GM19468 (cell line): ENCODE data around the gene PITPNM1.

ENCODE experiments used
- ATAC-seq: cut with Tn5 transposase; IDR thresholded peaks from one replicate; pipeline ENCODE4 v1.9.1; 2021; ENCODE audit warnings: mild to moderate bottlenecking, moderate library complexity, moderate number of reproducible peaks; ENCODE audit not compliant: unreplicated experiment; ENCODE audit errors: extremely low read depth

PITPNM1 gene

DNA sequence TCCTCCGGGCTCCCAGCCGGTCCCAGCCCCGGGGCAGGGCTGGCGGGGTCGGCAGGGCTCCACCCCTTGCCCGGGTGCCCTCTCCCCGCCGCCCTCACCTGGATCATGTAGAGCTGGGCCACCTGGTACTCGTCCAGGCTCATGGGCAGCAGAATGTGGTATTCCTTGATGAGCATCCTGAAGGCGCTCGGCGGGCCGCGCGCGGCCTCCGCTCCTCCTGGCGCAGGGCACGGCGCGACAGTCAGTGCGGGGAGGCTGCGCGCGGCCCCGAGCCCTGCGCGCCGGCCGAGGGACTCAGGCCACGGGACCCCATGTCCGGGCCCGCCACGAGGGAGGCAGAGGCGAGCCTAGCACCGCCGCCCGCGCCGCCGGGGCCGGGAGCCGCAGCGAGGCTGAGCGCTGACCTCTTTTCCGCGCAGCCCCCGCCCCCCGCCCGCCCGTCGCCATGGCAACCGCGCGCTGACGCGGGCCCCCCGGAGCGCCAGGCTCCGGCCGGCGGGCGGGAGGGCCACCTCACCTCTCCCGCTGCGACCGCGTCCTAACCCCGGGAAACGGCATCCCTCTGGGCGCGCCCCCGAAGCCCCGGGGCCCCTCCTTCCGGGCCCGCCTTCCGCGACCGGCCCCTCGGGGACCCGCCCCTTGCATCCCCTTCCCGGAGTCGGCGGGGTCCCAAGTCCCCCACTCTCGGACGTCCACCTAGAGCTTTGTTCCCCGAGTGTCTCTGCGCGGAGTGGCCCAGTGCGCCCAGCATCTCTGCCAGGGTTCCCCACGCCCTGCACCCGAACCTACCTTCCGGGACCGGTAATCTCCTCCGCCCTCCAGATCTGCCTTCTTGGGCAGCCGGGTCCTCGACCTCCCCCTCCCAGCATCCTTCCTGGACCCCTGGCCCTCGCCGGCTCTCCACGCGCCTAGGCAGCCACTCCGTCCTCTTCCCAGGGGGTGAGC, 886 bp downstream of the PITPNM1 start:
- ATAC-seq, result no peak

DNA sequence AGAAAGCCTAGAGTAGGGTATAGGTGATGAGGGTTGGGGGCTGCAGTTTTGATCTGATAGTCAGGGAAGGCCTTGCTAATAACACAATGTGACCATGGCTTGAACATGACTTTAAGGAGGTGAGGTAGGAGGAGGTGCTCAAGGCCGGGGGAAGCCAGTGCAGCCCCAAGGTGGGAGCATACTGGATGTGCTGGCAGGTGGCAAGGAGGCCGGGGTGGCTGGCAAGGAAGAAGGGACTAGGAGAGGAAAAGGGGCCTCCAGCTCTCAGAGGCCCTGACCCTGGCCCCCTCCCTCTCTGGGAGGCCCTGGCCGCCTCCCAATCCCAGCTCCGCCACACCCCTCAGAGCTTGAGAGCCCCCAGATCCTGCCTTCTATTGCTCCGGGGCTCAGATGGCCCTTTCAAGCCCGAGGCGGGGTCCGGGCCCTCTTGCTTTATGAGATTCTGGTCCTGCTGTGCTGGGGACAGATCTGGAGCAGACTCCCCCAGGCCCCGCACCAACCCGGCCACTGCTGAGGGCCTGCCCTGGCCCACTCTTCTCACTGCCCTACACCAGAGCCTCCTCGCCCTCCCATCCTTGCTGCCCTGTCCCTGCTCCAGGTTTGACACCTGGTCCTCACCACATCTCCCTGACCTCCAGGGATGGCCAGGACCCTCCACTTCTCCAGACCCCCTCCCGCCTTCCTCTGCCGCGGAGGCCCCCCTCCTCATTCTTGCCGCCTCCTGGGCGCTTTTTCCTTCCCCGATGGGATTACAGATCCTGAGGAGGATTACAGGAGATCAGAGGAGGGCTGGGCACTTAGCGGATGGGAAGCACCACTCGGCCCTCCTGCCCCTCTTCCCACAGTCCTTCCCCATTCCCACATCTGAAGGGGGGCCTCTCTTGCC, 1.8 kb downstream of the PITPNM1 start:
- no peak for ATAC-seq

DNA sequence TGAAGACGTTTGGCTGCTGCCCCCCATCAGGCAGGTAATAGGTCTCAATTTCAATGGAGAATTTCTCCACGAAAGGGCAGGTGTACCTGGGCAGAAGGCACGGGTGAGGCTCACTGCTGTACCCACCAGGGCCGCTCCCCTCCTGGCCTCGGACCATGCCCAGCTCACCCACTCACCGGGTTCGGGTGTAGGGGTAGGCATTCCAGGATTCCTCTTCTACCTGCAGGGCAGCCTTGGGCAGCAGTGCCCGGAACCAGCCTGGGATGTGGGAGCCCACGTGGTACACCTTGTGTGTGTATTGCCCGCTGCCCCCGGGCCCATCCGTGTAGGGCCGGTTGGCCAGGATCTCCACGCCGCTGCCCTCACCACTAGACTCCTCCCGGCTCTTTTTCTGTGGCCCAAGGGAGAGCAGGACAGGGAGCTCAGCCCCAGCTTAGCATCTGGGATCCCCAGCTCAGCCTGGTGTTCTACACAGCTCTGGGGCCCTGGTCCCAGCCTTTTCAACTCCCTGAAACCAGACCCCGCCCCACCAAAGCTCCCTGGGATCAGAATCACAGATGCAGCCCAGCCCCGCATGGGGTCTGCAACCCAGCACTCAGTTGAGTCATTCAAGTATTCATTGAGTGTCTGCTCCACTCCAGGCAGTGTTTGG, 2.7 kb downstream of the PITPNM1 start:
- ATAC-seq, result no peak

DNA sequence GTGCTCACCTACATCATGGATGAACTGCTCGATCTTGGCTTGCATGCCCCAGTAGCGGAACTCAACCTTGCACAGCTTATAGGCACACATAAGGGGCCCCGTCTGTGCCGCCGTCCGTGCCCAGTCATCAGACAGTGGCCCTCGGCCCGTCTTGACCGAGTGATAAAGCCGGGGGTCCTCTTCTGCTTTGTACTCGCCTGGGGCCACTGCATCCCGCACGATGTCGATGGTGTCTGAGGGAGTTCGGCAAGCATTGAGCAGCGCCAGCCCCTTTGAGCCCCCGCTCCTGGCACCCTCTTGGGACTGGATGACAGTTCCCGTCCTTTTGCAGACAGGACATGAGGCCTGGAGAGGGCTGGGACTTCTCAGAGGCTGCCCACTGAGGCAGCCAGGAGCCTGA, 3.3 kb downstream of the PITPNM1 start:
- no peak for ATAC-seq

DNA sequence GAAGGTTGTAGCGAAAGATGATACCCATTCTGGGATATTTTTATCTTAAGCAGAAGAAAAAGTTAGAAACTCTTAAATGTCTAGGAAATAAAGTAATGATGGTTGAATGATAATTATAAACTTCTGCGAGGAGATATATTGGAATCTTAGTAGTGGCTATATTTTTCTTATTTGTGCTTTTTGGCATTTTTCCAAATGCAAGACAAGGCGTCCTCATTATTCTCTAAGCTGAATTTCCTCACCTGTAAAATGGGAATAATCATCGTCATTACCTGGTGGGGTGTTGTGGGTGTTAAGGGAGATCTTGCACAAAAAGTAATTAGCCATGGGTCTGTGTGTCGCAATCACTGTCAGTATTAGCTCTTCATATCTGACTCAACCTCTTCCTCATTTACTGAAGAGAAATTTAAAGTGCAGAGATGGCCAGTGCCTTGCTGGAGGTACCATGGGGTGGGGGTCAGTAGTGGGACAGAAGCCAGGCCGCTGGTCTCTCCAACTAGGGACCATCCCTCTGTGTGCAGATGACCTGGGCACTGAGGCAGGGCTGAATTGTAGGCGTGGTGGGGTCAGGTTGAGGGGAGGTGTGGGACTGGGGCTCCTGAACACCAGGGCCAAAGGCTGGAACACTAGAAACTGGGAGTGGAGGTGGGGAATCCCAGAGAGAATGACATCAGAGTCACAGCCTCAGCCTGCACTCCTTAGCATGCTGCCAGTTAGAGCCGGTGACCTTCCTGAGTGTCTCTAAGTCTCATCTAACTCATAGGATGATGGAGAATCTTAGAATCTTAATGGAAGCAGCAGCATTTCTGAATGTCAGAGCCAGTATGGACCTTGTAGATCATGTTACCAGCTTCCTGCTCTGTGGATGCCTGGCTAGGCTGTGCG, 4.1 kb downstream of the PITPNM1 start:
- ATAC-seq, result no peak

DNA sequence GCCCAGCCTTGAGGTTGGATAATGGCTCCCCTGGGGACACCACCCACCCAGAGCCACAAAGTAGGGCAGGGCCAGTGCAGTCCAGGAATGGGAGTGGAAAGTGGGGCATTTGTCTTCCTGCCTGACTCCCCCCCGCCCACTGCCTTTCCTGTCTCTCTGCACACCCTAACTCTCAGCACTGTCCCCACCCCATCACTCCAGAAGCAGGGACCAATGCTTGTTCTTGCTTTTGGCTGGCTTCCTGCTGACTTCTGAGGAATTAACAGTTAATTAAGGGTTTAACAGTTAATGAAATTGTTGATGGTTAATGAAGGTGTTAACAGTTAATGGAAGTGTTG, 4.7 kb downstream of the PITPNM1 start:
- no peak for ATAC-seq

DNA sequence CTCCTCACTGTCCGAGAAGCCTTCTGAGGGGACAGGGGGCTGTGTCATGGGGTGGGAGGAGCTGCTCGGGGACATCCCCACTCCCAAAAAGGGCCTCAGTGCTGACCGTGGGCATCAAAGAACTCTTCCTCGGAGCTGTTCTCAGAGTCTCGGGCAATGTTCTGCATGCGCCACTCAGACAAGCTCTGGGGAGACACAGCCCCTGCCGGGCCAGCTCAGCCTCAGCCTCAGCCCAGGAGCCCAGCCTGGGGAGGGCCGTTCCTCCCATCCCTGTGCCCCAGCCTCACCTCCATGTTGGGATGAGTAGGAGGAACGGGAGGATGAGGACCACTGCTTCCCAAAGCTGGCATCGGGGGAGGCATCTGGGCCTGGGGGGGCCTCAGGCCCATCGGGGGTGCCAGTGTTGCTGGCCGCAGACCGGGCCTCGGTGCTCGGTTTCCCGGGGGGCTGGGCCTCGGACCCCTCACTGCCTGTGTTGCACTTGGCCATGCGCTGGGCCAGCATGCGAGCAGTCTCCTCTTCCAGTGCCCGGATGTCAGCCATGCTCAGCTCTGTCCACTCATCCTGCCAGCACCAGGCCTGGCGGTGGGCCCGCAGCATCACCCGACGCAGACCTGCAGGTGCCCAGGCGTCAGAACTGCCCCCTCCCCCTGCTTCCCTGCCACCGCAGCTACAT, 5.2 kb downstream of the PITPNM1 start:
- no peak for ATAC-seq

DNA sequence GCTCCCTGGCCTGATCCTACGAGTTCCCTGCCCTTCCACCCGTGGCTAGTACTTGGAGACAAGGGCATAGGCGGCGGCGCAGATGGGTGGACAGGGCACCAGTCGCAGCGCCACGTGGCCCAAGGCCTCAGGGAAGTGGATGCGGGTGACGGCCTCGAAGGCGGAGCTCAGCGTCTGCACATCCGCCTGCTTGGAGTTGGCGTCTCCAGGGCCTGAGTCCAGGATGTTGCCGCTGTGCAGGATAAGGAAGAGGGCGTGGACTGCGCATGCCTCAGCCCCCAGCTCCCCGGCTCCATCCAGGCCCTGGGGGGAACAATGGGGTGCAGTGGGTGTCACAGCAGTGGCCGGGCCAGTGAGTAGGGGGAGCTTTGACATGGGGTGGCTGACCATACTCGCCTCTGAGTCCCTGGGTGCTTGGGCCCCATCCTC, 6.6 kb downstream of the PITPNM1 start:
- ATAC-seq, result no peak

DNA sequence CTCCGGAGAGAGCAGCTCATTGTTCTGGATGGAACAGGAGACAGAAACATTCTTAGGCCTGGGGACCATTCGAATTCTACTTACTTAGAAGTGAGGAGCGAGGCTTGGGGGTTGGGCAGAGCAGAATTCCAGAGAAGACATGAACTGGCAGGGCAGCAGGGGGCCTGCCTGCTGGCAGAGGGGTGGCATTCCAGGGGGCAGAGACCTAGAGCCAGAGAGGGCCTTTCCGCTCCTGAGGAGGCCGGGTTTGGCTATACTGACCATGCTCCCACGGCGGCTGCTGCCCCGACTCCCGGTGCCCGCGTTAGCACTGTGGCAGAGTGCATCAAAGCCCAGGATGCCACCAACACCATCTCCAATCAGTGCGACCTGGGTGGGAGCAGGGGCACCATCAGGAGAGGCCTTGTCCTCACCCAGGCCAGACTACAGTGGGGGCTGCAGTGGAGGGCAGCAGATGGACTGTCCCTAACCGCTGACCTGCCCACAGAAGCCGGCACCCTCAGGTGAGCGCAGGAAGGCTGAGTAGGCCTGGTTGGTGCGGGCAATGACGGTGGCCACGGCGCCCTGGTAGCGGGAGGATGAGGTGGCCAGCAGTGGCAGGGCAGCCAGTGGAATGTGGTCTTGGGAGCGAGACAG, 7.4 kb downstream of the PITPNM1 start:
- ATAC-seq, result no peak

DNA sequence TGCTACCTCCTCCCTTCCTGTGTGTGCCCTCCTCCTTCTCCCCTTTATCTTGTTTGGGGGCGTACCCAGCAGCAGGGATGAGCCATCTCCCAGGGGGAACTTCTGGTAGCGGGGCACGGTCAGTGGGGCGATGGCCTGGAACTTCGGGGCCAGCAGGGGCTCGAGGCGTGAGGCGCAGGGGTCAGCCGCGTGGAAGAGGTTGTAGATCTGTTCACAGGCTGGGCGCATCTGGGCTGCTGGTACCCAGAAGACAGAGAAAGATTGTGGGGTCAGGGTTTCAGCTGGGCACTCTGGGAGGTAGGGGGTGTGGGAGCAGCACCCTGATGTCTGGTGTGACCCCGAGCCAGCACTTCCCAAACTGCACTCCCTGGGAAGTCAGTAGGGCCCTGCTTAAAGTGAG, 9.1 kb downstream of the PITPNM1 start:
- ATAC-seq, result no peak

DNA sequence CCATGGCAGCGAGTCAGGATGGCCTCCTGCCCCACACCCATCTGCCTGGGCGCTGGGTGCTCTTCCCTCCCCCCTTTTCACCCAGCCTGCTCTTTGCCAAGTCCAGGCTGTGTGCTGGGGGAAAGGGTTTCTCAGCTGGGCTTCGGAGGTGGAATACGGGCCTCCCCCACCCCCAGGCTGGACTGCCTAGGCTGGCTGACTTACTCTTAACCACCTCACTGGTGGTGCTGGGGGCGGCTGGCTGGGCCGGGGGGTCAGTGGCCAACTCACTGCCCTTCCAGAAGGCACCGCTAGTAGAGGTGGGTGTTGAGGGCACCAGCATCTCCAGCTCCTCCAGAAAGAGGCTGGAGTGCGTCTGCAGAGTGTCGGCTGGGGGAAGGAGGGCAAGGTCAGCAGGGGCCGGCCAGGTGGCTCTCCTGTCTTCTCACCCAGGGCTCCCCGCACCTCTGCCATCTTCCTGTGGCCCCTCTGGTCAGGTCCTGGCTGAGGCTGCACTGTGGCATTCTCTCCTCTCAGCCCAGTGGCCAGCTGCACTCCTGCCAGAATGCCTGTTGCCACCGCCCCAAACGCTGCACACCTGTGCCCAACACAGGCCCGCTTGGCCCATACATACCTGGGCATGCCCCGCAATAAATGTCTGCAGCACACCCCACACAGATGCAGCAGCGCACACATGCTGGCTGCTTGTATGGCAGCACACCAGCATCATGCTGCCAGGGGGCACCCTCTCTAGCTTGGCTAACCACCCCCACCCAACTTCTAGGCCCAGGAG, 9.7 kb downstream of the PITPNM1 start:
- ATAC-seq, result no peak

DNA sequence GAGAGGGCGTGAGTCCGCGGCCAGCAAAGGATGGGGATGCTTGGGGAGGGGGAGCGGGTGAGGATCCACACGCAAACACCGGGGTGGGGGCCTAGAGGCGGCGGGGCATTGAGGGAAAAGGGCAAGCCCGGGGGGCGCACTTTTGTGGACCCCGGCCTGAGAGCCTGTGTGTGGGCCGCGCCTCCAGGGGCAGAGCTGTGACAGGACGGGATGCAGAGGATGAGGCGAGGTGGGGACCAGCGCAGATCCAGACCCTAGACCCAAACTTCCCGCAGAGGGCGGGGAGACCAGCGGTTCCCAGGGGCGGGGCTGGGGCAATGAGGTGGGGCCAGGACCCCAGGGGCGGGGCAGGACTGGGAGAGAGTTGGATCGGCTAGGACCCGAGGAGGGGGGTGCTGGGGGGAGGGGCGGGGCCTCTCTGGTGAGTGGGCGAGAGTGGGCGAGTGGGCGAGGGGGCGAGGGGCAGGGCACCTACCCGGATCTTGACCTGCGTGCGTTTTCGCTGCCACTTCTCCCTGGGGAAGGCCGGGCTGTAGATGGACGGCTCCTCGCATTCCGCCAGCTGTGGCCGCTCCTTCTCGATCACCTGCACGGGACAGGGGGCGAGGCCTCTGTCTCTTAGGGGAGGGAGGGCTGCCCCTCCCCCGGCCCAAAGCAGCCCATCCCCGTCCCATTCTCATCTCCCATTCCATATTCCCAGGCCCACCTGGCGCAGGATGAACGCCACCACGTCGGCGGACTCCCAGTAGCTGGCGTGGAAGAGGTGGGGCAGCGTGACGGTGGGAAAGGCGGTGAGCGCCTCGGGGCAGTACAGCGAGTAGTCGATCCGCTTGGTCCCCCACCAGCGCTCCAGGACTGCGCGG, 10.6 kb downstream of the PITPNM1 start:
- ATAC-seq, result no peak

DNA sequence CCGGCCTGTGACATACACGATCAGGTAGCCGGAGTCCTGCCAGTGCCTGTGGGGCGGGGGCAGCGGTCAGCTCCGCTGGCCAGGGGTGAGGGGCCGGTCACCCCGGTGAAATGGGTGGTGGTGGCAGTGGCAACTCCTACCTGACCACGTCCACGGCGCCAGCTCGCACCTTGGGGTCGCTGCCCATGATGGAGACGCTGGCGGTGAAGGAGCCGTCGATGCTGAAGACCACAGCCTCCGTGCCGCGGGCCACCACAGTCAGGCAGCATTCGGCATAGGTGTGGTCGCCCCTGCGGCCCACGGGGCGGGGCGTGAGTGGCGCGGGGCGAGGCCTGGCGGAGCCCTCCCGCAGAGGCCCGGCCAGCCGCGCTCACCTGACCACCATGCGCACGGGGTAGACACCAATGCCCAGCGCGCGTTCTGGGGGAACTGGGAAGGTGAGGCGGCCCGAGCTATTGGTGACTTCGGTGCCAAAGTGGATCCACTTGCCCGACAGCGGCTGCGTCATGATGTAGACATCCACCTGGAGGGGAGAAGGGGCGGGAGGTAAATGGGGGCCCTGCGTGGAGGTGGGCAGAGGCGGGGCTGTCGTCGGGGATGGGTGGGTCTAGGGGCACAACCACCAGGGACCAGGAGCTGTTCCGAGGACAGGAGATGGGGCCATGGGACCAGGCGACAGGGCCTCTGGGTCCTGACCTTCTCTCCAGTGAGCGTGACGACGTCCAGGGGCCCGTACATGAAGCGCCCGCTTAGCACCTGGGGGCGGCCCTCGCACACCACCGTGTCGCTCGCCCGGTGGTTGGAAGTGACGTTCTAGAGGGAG, 11.4 kb downstream of the PITPNM1 start:
- no peak for ATAC-seq

DNA sequence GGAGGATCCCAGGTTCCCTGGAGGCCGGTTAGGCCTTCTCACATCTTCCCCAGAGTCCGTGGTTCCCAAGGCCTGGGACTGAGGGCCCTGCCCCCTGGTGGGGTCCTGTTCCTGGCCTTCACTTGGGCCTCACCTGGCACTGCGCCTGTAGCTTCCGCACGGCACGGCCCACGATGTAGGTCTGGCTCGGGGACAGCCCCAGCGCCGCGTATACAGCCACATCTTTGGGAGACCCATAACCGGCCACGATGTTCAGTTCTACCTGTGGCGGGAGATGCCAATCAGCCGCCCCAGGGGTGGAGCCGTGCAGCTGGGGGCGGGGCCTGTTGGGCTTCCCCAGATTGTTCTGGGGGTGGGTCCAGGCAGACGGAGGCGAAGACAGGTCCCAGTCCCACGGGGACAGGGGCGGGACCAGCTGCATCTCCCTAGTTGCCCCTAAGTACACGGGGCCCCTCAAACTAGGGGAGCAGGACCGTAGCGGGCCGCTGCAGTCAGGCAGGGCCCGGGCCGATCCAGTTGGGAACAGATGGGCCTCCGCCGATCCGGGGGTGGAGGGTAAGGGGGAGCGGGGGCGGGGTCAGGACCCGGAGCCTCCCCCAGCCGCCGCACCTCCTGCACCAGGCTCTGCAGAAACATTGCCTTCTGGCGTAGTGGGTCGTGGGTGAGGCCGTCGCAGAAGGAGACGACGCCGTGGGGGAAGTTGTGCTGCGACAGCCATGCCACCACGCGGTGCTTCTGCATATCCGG, 12.2 kb downstream of the PITPNM1 start:
- ATAC-seq, result no peak

DNA sequence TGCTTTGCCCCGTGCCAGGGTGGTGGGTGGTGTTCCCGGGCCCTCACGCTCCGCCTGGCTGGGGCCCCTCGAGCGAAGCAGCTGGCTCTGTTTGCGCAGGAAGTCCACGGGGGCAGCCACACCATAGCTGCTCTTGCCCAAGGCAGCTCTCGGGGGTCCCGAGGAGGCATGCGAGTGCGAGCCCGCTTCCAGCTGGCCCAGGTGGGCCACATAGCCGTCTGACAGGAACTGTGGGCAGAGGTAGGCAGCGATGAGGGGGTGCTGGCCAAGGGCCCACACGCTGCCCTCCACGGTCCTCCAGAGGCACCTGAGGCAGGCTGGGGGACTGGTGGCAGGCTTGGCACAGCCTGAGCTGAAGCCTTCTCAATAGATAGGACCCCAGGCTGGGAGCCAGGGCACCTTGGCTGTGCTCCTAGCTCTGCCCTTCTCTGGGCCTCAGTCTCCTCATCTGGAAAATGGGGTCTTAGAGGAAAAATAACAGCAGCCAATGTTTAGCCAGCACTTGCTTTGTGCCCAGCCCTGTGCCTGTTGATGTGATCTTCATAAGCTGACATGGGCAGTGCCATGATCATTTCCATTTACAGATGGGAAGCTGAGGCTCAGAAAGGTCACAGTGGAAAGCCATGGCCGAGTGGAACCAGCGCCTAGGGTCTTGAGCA, 13.0 kb downstream of the PITPNM1 start:
- ATAC-seq, result no peak
